Nephron (organoid): ENCODE data around the gene WBP2NL.
A peak's percentile ranks its signal among the peaks of the same experiment; 100 is the strongest.
"Not testable (repeated sequence)": the region's sequence is repeated elsewhere in the genome, so short reads cannot be mapped to it uniquely, and the experiment has no call there.

Source experiments
- H3K27ac Mint-ChIP-seq, 3 experiments: 2 replicates each; pipeline ENCODE4 v1.8.0; 2020; ENCODE audit warnings: mixed read lengths in 3 of 3, mild to moderate bottlenecking in 2 of 3, moderate library complexity in 1 of 3
- H3K27me3 Mint-ChIP-seq: 2 replicates; pipeline ENCODE4 v1.8.0; 2021; ENCODE audit warnings: low read depth, mild to moderate bottlenecking, moderate library complexity, mixed read lengths
- H3K36me3 Mint-ChIP-seq: 2 replicates; pipeline ENCODE4 v1.8.0; 2020; ENCODE audit warnings: low read depth, mixed read lengths
- H3K4me1 Mint-ChIP-seq: 2 replicates; pipeline ENCODE4 v1.8.0; 2020; ENCODE audit warnings: mixed read lengths
- H3K4me3 Mint-ChIP-seq, 3 experiments: 2 replicates each; pipeline ENCODE4 v1.8.0; 2020; ENCODE audit warnings: mild to moderate bottlenecking in 3 of 3, mixed read lengths in 3 of 3, moderate library complexity in 2 of 3
- H3K9me3 Mint-ChIP-seq: 2 replicates; pipeline ENCODE4 v1.8.0; 2020; ENCODE audit warnings: mixed read lengths
- TF ChIP-seq, protein P1 (sequence below), 3 experiments: fragments of 200-600 bp; sonication (generic); IDR thresholded peaks; one replicate each; pipeline ENCODE4 v1.5.0; 2021; ENCODE audit warnings: antibody characterized with exemption in 3 of 3; ENCODE audit not compliant: unreplicated experiment in 3 of 3

Gene WBP2NL

DNA sequence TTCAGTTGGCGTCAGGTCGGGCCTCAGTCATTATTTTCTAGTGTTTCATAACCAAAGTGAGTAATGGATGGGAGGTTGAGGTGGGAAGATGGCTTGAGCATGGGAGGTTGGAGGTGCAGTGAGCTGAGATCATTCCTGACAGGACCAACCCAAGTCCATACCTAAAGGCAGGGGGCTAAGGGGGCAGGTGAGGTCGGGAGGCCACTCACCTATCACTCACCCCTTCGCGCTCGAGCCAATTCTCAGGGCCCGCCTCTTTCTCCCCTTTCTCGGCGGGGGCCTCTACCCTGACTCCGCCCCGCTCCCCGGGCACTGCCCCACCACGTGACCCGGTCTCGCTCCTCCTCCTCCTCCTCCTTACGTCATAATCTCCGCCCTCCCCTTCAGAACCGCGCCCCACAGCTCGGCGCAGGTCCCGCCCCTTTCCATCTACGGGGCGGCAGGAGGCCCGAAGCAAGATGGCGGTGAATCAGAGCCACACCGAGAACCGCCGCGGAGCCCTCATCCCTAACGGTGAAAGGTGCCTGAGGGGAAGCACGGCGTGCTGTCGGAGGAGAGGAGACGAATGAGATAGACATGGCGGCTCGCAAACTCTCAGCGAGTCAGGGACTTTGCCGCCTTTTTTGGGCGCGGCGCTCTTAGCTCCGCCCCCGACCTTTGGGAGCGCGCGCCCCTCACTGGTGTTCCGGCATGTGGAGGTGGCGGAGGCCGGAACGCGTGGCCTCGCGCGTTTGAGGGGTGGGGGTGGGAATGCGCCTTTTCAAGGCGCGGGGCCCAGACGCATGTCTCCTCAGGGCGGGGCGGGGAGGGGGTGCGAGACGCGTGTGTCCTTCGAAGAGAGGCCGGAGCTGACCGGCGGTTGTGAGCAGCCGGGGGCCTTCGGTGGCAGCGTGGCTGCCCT is at the start of gene WBP2NL:
WBP2NL (plus strand) TSS at position 428 of the 901 bp plus-strand sequence; CDS start at position 459, 31 bp downstream.
- Mint-ChIP-seq H3K4me3 (no peak within 1 kb of the TSS), H3K9me3 (no peaks in the 10 kb centered on the region), H3K27me3 (peaks cover 22% of the 10 kb centered on the region), H3K27ac (no peak within 1 kb of the TSS), H3K36me3 (peaks cover 8% of the 10 kb centered on the region), H3K4me1 (no peaks in the 10 kb centered on the region)
- TF ChIP-seq, protein P1, sequence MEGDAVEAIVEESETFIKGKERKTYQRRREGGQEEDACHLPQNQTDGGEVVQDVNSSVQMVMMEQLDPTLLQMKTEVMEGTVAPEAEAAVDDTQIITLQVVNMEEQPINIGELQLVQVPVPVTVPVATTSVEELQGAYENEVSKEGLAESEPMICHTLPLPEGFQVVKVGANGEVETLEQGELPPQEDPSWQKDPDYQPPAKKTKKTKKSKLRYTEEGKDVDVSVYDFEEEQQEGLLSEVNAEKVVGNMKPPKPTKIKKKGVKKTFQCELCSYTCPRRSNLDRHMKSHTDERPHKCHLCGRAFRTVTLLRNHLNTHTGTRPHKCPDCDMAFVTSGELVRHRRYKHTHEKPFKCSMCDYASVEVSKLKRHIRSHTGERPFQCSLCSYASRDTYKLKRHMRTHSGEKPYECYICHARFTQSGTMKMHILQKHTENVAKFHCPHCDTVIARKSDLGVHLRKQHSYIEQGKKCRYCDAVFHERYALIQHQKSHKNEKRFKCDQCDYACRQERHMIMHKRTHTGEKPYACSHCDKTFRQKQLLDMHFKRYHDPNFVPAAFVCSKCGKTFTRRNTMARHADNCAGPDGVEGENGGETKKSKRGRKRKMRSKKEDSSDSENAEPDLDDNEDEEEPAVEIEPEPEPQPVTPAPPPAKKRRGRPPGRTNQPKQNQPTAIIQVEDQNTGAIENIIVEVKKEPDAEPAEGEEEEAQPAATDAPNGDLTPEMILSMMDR (IDR thresholded peaks at IDR 0.05; ENCODE audit: unreplicated experiment in 3 of 3) = no peak

DNA sequence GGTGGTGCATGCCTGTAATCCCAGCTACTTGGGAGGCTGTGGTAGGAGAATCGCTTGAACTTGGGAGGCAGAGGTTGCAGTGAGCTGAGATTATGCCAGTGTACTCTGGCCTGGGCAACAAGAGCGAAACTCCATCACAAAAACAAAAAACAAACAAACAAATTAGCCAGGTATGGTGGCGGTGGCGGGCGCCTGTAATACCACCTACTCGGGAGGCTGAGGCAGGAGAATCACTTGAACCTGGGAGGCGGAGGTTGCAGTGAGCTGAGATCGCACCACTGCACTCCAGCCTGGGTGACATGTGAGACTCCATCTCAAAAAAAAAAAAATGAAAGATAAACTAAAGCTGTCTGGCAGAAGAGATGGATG is 49.7 kb upstream of the WBP2NL start:
- peaks cover 21% of the 10 kb centered on the region for H3K4me1 Mint-ChIP-seq
- not testable (repeated sequence) for H3K9me3 Mint-ChIP-seq, H3K36me3 Mint-ChIP-seq, H3K4me3 Mint-ChIP-seq, H3K27me3 Mint-ChIP-seq
- H3K27ac Mint-ChIP-seq = peak overlapping the region; percentile 29 to 78 (median 43)

DNA sequence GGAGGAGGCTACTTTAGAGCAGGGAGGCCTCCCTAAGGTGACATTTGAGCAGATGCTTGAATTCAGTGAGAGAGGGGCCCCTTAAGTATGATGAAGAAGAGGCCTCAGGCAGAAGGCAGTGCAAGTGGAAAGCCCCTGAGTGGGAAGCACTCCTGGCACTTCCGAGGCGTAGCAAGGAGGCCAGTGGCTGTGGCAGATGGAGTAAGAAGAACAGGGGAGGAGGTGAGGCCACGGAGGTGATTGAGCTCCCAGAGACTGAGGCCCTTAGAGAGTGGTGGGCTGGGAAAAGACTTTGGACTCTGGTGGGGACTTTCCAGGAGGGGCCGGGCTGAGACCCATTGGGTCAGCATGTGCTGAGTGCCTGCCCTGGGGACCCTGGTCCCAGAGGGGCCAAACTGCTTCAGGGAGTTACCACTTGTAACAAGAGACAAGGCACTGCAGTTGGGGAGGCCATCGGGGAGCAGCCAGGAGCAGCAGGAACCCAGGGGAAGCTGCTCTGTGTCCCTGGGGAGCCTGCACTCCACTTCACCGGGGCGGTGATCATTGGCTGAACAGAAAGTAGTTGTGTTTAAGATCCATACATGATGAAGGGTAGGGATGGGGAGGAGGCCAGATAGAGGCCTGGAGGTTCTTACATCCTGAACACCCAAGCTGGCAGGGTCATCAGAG is 49.2 kb upstream of the WBP2NL start:
- H3K4me3 Mint-ChIP-seq = peak overlapping the region in 1 of 3 experiments; percentile 24
- peaks cover 21% of the 10 kb centered on the region for H3K4me1 Mint-ChIP-seq
- peaks cover 4% of the 10 kb centered on the region for H3K36me3 Mint-ChIP-seq
- no peaks in the 10 kb centered on the region for H3K9me3 Mint-ChIP-seq
- TF ChIP-seq, protein P1 (IDR thresholded peaks at IDR 0.05; ENCODE audit: unreplicated experiment in 3 of 3) = no peak
- peak overlapping the region; percentile 29 to 78 (median 43) for H3K27ac Mint-ChIP-seq
- no peaks in the 10 kb centered on the region for H3K27me3 Mint-ChIP-seq

- H3K27ac Mint-ChIP-seq = peak within 1 kb of the TSS in 2 of 3 experiments; percentile 63 to 74
- no peak within 1 kb of the TSS for H3K4me3 Mint-ChIP-seq
- TF ChIP-seq, protein P1 (IDR thresholded peaks at IDR 0.05; ENCODE audit: unreplicated experiment in 3 of 3) = no peak
- no peaks in the 10 kb centered on the region for H3K27me3 Mint-ChIP-seq
- no peaks in the 10 kb centered on the region for H3K36me3 Mint-ChIP-seq
- no peaks in the 10 kb centered on the region for H3K9me3 Mint-ChIP-seq
- peaks cover 9% of the 10 kb centered on the region for H3K4me1 Mint-ChIP-seq
Measured at GRCh38 chr22:41951898-41952474, 46.6 kb upstream of the WBP2NL start, which contains the start of gene SMIM45. SMIM45 (plus strand) TSS chr22:41952150.

DNA sequence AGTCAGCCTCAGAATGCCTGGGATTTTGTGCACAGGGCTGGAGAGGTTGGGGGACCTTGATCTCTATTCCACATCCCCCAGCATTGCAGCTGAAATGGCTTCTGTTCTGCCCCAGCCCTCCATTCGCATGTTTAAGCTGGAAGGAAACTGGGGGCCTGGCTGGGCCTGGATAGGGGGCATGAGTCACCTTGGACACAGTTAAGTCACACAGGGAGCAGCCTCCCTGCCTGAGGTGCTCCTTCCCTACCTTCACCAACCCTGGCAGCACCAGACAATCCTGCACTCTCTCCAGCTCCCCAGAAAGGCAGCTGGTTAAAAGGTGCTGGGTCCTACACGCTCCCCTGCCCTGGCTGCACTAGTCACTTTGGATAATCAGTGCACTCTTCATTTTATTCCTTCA is 45.9 kb upstream of the WBP2NL start:
- H3K4me1 Mint-ChIP-seq = peaks cover 10% of the 10 kb centered on the region
- H3K27ac Mint-ChIP-seq = no peak overlapping the region
- no peaks in the 10 kb centered on the region for H3K9me3 Mint-ChIP-seq
- no peak overlapping the region for H3K4me3 Mint-ChIP-seq
- H3K27me3 Mint-ChIP-seq = peaks cover 3% of the 10 kb centered on the region
- TF ChIP-seq, protein P1 (IDR thresholded peaks at IDR 0.05; ENCODE audit: unreplicated experiment in 3 of 3) = no peak
- H3K36me3 Mint-ChIP-seq = no peaks in the 10 kb centered on the region

DNA sequence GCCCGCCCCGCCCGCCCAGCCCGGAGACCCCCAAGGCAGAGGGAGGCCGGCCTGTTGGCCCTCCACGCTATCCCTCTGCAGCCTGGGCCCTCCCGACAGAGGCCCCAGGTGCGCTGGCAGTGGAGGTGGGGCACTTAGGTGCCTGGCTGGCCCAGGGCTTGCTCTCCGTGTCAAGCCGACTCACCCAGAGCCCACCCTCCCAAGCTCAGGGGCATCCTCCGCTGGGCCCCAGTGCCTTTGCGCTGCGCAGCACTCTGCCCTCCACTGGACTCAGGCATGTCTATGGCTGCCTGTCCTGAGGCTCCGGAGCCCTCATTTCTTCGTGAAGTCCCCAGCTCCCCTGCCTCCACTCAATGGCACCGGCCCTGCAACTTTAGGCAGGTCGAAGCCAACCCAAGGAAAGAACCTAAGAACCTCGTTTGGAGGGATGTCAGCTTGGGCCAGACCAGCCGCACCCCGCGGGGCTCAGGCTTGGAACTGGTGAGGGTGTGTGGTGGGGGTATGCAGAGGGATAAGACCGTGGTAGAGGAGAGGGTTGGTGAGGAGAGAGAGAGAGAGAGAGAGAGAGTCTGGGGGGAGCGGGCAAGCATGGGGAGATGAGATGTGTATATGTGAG is 40.5 kb upstream of the WBP2NL start:
- Mint-ChIP-seq H3K4me1 (peaks cover 15% of the 10 kb centered on the region), H3K9me3 (no peaks in the 10 kb centered on the region), H3K27ac (no peak overlapping the region), H3K36me3 (no peaks in the 10 kb centered on the region), H3K4me3 (no peak overlapping the region), H3K27me3 (peaks cover 3% of the 10 kb centered on the region)
- TF ChIP-seq, protein P1 (IDR thresholded peaks at IDR 0.05; ENCODE audit: unreplicated experiment in 3 of 3) = peak; percentile 30 to 48 (median 45)
